GM21576 (cell line): Measurements from ENCODE around the gene SLC35B2.

Experiments used
- ATAC-seq: cut with Tn5 transposase; IDR thresholded peaks from one replicate; pipeline ENCODE4 v1.9.1; 2021; ENCODE audit warnings: mild to moderate bottlenecking, moderate library complexity; ENCODE audit not compliant: unreplicated experiment

Gene SLC35B2

DNA sequence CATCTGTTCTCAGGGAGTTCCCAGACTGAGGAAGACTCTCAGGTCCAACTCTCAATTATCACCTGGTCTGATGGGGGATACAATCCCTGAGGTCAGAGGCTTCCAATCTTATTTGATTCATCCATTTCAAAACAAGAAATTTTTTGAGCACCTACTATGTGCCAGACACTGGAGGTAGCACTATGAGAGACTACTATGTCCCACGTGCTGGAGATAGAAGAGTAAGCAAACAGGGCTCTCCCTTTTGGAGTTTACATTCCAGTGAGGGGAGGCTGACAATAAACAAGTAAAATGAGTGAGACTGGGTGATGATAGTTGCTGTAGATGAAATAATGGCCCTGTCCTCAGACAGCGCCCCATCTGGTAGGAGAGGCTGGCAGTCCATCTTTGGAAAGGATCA is 29.4 kb upstream of the SLC35B2 start:
- no peak for ATAC-seq

DNA sequence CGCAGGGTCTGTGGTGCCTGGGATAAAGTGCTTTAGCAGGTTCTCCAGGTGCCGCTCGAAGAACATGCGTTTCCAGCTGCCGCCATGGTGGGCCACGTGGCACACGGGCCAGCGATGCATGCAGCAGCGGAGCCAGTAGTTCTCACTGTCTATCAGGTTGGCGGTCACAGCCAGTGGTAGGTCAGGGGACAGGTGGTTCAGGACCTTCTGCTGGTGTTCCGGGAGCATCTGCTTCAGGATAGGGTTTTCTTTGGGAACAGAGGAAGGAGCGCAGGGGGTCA is 28.9 kb upstream of the SLC35B2 start:
- no peak for ATAC-seq

DNA sequence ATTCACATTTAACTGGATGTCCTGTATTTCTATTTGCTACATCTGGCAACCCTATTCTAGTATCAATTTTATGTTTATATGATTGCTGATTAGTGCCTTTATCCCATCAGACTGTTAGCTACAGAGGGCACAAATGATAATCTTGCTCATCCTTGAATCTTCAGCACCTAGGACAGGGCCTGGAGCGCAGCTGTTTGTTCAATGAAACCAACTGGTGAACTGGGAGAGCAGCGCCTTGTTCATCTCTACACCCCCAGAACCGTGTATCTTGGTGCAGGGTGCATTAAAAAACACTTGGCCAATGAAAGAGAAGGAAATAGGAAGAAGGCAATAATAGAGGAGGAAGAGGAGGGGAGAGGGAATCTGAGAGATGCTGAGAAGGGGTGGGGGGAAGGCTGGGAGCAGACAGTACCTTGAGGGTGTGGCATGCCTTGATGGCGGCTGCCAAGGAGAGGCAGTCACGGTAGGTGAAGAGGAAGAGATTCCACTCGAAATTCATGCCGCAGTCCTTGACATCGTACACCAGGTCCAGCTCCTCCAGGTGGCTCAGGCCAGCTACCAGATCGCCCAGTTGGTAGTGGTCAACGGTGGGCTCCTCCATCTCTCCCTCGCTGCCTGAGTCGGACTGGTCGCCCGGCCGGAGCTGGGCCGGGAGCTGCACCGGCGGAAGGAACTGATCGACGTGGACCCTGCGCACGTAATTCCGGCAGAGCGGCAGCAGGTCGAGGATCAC is 28.4 kb upstream of the SLC35B2 start:
- ATAC-seq = no peak

DNA sequence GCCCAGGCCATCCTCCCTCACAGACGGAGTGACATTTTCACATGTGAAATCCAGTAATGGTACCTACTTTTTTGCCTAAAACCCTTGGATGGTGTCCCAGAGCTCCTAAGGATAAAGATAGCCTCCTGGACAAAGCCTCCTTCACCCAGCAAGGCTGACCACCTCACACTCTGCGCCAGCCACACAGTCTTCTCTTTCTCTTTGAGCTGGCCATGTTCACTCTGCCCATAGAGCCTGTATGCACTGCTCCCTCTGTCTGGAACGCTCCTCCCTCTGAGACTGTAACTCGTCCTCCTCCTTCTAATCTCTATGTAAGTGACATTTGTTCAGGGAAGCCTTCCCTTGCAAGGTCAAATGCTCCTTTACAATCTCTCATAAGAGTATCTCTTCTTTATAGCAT is 27.5 kb upstream of the SLC35B2 start:
- ATAC-seq = no peak

DNA sequence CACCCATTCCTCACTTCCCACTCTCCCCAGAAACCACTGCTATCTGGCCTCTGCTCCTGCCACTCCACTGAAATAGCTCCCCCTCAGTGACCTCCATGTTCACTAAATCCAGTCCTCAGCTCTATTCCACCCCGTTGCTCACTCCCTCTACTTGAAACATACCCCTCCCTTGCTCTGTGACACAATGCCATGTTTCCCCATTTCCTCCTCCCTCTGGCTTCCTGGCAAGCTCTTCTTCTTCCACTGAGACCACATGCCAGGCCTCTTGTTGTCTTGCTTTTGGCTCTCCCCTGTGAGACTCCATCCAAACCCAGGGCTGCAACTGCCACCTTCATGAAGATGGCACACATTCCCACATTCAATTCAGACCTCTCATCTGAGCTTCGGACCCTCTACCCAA is 26.8 kb upstream of the SLC35B2 start:
- ATAC-seq = no peak

DNA sequence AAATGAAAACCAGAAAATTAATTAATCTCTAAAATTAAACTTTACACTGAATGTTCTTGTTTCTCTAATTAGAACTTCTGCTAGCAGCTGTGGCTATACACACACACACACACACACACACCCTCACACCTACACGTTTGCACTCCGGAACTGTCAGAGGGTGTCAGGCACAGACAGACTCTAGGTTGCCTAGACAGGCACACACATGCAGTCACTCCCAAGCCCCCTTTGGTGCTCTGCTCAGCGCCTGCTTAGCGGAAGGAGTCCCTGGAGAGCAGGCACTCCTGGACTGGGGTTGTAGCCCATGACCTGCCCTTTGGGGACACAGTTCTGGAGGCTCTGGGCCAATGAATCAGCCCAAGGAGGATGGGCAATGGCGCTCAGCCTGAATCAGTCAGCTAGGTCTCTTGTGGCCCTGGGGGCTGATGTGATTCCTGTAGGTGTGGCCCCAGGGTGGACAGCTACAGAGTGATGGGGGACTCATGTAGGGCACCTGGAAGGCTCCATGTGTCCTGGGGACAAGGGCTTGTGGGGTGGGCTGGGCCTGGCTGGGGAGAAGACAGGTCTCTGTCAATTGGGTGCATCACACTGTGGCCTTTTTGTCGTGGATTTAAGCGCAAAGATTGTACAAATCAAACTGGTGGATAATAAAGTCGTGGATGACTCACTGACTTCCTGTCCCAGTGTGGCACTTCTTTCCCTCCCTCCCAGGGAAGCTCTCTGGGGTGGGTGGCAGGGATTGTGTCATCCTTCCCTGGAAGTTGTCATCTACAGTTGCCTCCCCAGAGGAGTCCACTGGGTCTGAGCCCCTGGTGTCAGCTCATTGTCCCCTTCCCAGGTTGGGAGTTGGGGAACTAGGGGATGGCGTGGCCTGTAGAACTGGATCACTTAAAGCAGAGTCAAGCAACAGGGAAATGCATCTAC is 21.7 kb upstream of the SLC35B2 start:
- ATAC-seq = no peak

DNA sequence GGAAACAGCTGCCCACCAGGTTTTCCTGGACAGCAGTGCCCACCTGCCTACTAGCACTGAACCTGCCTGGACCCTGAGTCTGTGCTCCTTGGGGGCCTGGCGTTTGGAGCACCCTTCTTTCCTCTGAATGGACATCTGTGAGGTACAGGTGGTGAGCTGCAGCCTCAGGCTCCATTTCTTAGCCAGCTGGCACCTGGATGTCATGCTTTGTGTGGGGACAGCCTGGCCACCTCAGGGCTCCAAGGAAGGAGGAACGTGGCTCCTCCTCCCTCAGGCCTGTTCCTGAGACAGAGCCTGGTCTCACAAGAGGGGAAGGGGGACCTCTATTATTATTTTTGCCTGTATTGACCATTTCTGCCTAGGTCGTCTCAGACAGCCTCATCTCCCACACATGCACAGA is 21.0 kb upstream of the SLC35B2 start:
- no peak for ATAC-seq

DNA sequence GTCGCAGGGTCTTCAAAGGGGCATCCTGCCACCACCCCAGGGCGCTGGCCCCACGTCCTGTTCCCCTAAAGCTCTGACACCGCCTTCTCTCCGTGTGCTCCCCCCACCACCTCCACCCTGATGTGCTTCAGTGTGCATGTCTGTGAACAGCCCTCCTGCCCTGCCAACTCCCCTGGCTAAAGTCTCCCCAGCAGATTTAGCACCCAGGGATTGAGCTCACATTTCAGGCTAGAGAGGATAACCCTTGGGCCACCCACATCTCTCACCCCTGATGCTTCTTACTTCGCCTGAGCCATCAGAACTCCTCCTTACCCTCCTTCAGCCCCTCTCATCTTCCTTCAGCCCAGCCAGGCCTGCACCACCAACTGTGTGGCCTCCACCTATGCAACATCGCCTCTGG is 20.4 kb upstream of the SLC35B2 start:
- ATAC-seq = no peak

DNA sequence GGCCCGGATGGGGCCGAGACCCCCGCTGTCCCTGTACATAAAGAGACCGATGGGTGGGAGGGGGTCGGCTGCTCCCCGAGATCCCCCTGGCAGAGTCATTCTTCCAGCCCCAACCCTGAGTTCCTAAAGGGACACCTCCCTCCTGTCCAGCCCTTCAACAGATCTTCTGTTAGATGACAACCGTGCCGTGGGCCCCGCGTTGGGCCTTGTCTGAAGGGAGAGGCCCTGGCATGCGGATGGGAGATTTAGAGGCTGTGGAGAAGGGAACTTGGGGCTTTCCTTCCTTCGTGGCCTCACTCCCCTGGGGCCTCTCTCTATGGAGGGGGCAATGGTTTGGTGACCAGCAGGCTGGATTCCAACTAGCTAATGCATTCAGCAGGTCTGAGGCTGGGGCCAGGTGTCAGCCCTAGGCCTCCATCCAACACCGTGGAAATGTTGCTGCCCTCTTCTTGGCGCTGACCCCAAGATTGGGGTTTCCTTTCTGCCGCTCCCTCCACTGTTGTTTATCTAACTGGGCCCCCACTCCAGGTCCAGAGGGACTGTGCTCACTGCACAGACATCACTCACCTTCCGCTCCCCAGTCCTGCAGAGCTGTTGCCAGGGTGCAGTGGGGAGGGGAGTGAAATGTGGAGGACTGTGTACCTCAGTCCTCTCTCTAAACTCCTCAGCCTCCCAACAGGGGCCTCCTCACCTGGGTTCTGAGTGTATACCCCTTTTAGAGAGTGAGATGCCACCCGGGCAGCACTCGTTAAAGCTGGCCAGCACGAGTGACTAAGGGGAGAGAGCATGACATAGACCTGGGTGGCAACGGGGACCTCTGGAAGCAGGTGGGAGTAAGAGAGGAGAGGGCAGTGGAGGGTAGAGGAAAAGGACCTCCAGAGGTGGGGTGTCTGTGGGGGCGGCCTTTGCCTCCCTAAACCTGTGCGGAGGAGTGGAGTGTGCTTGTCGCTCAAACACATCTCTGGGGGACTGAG is 19.6 kb upstream of the SLC35B2 start:
- no peak for ATAC-seq

DNA sequence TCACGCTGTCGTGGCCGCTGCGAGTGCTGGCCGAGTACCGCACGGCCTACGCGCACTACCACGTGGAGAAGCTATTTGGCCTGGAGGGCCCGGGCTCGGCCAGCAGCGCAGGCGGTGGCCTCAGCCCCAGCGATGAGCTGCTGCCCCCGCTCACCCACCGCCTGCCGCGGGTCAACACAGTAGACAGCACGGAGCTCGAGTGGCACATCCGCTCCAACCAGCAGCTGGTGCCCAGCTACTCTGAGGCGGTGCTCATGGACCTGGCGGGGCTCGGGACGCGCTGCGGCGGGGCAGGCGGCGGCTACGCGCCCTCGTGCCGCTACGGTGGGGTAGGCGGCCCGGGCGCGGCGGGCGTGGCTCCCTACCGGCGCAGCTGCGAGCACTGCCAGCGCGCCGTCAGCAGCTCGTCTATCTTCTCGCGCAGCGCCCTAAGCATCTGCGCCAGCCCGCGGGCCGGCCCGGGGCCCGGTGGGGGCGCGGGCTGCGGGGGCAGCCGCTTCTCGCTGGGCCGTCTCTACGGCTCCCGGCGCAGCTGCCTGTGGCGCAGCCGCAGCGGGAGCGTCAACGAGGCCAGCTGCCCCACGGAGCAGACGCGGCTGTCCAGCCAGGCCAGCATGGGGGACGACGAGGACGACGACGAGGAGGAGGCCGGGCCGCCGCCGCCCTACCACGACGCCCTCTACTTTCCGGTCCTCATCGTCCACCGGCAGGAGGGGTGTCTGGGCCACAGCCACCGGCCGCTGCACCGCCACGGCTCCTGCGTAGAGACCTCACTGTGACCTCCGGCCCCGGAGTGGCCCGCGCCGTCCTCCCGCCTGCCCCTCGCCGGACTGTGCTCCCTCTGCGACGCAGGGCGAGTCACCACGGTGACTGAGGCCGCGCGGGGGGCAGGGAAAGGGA is 18.7 kb upstream of the SLC35B2 start:
- no peak for ATAC-seq

DNA sequence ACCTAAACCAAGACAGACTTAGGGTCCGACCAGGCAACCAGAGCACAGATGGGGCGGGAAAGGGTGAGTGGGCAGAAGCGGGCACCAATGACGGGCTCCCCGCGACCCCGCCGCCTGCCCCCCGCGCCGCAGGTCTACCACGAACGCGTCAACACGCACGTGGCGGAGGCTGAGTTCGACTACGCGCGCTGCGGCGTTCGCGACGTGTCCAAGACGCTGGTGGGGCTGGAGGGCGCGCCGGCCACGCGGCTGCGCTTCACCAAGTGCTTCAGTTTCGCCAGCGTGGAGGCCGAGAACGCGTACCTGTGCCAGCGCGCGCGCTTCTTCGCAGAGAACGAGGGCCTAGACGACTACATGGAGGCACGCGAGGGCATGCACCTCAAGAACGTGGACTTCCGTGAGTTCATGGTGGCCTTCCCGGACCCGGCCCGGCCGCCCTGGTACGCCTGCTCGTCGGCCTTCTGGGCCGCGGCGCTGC is 18.0 kb upstream of the SLC35B2 start:
- ATAC-seq = no peak

DNA sequence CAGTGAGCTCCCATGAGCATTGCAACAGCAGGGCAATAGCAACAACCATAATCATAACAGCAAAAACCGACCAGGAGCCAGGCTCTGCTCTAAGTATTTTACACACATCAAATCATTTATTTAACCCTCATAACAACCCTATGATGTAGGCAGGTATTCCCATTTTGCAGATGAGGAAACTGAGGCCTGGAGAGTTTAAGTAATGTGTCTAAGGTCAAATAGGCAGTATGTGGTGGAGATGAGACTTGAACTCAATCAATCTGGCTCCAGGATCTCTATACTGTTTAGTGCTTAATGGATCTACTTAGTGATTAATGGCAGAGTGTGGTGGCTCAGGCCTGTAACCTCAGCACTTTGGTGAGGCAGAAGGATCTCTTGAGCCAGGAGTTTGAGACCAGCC is 16.3 kb upstream of the SLC35B2 start:
- ATAC-seq = no peak

DNA sequence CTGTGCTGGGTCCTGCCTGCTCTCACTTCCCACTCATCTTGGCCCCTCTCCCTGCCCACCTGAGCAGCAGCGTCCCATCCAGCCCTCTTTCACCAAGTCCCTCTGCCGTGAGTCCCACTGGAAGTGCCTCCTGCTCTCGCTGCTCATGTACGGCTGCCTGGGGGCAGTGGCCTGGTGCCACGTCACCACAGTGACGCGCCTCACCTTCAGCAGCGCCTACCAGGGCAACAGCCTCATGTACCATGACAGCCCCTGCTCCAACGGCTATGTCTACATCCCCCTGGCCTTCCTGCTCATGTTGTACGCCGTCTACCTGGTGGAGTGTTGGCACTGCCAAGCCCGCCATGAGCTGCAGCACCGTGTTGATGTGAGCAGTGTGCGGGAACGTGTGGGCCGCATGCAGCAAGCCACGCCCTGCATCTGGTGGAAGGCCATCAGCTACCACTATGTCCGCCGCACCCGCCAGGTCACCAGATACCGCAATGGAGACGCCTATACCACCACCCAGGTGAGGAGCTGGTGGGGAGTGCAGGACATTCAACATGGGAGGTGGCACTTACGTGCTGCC is 15.8 kb upstream of the SLC35B2 start:
- no peak for ATAC-seq

DNA sequence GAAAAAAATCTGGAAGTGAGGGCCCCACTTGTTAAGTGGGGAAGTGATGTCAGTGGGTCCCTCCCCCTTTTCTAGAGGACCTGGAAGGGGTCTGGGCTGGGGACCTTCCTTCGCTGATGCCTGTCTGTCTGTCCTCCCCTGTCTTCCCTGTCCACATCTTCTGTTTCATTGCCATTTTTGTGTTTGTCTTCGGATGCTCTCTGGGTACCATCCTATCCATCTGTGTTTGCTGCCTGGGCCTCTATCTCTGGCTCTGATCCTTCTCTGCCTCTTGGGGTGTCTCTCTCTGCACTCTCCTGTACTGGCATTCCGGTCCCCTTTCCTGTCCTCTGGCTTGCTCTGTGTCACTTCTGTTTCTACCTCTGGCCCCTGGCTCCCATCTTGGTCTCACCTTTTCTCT is 15.2 kb upstream of the SLC35B2 start:
- no peak for ATAC-seq

DNA sequence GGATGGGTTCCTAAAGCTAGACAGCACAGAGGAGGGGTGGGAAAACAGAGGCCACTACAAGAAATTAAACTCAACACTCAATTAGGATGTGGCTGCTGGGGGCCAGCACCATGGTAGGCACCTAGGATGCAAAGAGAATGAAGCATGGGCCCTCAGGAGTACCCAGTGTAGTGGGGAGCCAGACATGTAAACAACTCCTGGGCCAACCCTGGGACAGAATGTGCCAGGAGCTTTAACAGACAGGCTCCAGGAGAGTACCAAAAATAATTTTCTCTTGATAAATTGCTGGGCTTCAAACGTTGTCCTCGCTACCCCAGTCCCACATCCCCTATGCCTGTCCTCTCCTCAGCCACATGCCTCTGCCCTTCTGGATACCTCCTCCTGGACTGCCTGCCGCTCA is 14.6 kb upstream of the SLC35B2 start:
- no peak for ATAC-seq

DNA sequence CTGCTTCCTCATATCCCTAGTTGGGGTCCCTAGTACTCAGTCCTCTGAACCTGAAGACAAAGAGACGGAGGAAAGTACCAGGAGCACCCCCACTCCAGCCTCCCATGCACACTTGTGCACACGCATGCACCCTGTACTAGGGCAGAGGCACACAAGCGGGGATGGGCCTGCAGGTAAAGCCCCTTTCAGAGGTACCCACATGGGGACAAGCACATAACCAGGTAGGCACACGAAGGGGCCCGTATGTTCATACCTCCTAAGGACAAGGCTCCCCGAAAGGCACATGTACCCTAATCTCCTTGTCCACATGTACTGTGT is 14.0 kb upstream of the SLC35B2 start:
- ATAC-seq = no peak

DNA sequence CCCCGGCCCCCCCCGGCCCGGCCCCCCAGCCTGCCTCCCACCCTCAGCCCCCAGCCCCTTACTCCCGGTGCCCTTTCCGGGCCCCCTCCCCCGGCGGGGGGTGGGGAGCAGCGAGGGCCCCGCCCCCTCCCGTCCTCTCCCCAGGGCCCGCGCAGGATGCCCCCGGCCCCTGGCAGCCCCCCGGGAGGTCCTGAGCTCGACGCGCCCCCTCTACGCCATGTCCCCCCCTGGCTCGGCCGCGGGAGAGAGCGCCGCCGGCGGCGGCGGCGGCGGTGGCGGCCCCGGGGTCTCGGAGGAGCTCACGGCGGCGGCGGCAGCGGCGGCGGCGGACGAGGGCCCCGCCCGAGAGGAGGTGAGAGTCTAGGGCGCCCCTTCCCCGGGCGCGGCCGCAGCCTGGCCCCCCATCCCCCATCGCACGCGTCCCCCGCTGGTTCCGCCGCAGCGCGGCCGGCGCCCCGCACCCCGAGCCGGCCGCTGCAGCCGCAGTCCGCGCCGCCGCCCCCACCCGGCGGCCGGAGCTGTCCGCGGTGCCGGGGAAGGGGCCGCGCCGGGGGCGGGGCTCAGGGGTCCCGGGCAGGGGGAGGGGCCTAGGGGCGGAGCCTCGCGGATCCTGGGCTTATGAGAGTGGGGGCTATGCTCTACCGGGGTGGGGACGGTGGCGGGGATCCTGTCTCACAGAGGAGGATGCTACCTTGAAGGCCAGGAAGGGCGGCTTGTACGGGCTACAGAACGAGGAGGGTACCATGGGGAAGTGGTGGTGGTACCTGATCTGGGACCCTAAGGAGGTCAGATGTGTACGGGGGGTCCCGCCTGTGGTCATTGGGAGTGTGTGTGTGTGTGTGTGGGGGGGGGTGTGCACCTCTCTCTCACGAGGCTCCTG is 13.4 kb upstream of the SLC35B2 start:
- no peak for ATAC-seq

DNA sequence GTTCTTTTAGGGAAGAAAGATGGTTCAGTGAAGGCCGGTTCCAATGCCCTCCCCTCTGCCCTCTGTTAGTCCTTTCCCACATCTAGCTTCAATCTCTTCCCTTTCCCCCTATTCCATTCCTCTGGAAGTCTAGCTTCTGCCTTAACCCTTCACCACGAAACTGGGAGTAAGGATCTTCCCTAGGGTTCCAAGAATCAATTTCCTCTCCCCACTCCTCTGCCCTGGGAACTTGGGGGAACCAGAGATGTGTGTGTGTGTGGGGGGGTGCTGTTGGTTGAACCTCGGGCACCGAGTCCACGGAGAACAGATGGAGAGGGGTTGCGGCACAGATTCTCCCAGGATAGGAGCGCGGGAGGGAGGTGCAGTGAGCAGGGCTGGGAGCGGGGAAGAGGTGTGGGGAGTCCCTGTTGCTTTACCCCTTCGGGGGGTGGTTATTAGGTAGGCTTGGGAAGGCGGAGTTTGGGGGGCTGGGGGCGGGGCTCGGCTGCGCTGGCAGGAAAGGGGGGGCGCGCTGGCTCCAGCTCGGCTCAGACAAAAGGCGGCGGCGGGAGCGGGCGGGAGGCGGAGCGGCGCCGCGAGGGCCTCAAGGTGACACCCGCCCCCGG is 12.7 kb upstream of the SLC35B2 start, which contains the start of gene TMEM151B:
TSS of gene TMEM151B (plus strand) at position 530 of the 605 bp plus-strand sequence. CDS start 293 bp downstream, outside the sequence.
- ATAC-seq = no peak
